ENCODE results near the gene CDC42BPG.

Gene CDC42BPG, protein sequence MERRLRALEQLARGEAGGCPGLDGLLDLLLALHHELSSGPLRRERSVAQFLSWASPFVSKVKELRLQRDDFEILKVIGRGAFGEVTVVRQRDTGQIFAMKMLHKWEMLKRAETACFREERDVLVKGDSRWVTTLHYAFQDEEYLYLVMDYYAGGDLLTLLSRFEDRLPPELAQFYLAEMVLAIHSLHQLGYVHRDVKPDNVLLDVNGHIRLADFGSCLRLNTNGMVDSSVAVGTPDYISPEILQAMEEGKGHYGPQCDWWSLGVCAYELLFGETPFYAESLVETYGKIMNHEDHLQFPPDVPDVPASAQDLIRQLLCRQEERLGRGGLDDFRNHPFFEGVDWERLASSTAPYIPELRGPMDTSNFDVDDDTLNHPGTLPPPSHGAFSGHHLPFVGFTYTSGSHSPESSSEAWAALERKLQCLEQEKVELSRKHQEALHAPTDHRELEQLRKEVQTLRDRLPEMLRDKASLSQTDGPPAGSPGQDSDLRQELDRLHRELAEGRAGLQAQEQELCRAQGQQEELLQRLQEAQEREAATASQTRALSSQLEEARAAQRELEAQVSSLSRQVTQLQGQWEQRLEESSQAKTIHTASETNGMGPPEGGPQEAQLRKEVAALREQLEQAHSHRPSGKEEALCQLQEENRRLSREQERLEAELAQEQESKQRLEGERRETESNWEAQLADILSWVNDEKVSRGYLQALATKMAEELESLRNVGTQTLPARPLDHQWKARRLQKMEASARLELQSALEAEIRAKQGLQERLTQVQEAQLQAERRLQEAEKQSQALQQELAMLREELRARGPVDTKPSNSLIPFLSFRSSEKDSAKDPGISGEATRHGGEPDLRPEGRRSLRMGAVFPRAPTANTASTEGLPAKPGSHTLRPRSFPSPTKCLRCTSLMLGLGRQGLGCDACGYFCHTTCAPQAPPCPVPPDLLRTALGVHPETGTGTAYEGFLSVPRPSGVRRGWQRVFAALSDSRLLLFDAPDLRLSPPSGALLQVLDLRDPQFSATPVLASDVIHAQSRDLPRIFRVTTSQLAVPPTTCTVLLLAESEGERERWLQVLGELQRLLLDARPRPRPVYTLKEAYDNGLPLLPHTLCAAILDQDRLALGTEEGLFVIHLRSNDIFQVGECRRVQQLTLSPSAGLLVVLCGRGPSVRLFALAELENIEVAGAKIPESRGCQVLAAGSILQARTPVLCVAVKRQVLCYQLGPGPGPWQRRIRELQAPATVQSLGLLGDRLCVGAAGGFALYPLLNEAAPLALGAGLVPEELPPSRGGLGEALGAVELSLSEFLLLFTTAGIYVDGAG (N-terminal part only)

DNA sequence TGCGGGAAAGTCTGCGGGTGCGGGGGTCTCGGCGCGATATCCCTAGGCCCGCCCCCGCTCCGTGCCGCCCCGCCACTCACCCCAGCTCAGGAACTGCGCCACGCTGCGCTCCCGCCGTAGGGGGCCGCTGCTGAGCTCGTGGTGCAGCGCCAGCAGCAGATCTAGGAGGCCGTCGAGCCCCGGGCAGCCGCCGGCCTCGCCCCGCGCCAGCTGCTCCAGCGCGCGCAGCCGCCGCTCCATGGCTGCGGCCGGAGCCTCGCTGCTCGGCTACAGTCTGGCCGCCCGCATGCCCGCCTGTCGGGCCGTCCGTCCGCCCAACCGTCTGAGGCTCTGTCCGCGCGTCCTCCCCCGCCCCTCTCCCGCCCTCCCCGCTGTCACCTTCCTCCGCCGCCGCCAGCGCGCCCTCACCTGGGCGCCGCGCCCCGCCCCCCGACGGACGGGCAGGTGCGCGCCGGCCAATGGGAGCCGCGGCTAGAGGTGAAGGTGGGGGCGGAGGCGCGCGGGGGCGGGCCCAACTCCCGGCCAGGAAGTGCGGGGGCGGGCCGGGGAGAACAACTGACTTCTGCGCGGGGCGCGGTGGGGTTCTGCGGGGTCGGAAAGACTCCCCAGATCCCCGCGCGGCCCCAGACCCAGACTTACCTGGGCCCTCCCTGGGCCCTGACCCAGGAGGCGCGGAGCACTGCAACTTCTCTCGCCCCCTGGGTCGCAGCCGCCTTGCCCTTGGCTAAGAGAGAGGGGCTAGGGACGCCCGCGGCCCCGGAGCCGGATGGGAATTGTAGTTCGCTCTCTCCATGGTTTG, at the start of gene CDC42BPG:
Gene CDC42BPG, minus strand, starts transcription at position 324 of the 799 bp plus-strand sequence. Its CDS starts 84 bp downstream, at position 240.
- TF ChIP-seq GATA2 (IDR thresholded peaks at IDR 0.05; ENCODE audit: low read depth, low read length): no peak
- no peak for TF ChIP-seq GATA3 (IDR thresholded peaks at IDR 0.05; ENCODE audit: low read depth, low read length)

DNA sequence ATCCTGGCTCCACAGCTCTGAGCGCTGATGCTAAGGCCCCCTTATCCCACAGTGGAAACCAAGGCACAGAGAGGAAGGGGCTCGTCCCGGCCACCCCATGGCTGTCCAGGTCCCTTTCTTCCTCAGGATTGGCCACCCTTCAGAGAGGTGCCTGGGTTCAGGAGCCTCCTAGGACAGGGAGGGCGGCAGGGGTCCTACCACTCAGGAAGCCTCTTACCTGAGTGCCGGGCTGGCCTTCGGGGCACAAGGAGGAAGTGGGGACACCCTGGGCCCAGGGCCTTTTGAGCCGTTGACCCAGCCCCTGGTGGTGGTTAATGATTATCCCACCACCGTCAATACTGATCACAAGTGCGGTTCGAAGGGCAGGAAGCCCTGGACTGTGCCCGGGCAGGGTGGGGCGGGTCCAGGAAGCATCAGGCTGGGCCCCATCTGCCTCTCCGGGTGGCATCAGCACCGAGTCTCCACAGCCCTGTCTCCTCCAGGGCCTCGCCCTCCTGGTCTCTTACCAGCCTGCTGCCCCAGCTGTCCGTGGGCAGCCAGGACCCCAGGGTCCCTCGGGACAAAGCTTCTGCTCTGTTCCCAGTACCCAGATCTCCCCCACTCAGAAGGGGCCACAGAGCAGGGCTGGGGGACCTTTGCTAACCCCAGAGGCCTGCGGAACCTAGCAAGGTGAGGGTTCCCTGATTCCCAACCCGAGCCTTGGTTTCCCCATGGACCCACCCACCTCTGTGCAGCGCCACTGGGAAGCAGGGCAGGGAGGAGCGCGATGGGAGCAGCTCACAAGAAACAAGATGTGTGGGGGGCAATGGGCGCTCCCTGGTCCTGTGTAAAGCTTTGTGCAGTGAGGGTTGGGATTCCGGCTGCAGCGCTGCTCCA, 49.0 kb upstream of the CDC42BPG start:
- no peak for TF ChIP-seq GATA3 (IDR thresholded peaks at IDR 0.05; ENCODE audit: low read depth, low read length)
- TF ChIP-seq GATA2 (IDR thresholded peaks at IDR 0.05; ENCODE audit: low read depth, low read length): no peak

DNA sequence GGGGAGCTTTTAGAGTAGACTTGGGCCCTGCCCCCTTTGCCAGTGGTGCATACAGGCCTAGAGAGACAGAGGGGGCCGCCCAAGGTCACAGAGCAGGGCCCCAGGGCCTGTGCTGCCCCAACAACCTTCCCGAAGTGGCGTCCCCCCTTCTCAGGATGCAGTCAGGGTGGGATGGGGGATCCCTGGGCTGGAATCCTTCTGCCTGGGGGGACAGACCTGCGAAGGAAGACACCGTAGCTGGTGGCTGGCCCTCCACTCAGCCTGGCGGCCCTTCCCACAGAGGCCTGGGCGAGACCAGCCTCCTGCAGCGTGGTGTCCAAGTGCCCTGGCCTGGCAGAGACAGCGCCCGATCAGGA, 48.4 kb upstream of the CDC42BPG start:
- TF ChIP-seq GATA3 (IDR thresholded peaks at IDR 0.05; ENCODE audit: low read depth, low read length) (no peak), GATA2 (IDR thresholded peaks at IDR 0.05; ENCODE audit: low read depth, low read length) (no peak)

DNA sequence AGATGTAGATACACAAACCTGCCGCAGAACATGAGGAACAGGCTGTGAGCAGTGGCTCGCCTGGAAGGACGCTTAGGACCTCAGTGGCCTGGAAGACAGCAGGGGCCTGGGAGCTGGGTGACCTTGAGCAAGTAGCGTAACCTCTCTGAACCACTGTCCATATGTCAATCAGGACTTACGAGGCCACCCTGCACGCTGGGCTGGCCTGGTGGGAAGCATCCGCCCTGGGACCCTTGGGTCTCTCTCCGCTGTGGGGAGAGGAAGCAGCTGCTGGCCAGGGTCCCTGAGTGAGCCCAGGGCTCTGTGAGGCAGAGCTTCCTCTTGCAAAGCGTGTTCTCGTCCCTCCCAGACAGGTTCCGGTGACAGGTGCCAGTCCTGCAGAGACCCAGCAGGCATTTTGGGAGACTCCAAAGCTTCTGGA, 48.0 kb upstream of the CDC42BPG start:
- TF ChIP-seq GATA3 (IDR thresholded peaks at IDR 0.05; ENCODE audit: low read depth, low read length) (no peak), GATA2 (IDR thresholded peaks at IDR 0.05; ENCODE audit: low read depth, low read length) (no peak)

DNA sequence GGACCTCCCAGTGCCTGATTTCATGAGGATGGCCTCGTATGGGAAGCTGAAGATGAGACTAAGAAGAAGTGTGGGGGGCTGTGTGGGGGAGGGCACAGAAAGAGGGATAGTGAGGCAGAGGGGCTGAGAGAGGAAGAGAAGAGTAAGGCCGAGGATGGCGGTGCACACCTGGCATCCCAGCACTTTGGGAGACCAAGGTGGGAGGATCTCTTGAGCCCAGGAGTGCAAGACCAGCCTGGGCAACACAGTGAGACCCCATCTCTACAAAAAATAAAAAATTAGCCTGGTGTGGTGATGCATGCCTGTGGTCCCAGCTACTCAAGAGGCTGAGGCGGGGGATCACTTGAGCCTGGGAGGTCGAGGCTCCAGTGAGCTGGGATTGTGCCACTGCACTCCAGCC, 47.4 kb upstream of the CDC42BPG start:
- no peak for TF ChIP-seq GATA2 (IDR thresholded peaks at IDR 0.05; ENCODE audit: low read depth, low read length)
- TF ChIP-seq GATA3 (IDR thresholded peaks at IDR 0.05; ENCODE audit: low read depth, low read length): no peak

DNA sequence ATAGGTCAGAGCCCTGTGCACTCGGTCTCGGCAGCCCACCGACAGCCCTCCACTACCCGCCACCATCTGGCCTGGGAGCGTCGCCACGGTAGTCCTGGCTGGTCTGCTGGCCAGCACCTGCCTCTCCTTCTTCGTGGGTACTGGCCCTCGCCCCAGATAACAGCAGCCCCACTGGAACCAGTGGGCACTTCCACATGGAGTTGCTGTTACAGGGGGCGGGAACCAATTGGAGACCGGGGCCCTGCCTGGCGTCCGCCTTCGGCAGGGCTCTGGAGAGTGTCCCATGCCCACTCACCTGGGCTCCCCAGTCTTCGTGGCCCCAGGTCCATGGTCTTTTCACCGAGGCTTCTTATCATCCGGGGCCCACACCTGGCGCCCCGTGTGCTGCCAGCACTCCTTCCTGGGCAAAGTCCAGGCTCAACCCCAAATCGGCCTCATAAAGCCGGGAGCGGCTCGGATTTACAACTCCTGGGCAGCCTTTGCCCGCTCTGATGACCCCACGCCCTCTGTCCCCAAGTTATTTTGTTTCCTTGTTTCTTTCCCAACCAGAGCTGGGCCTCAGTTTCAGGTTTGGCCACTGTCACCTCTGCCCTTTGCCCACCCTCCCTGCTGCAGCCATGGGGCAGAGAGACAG, 46.9 kb upstream of the CDC42BPG start:
- TF ChIP-seq GATA2 (IDR thresholded peaks at IDR 0.05; ENCODE audit: low read depth, low read length): no peak
- no peak for TF ChIP-seq GATA3 (IDR thresholded peaks at IDR 0.05; ENCODE audit: low read depth, low read length)

DNA sequence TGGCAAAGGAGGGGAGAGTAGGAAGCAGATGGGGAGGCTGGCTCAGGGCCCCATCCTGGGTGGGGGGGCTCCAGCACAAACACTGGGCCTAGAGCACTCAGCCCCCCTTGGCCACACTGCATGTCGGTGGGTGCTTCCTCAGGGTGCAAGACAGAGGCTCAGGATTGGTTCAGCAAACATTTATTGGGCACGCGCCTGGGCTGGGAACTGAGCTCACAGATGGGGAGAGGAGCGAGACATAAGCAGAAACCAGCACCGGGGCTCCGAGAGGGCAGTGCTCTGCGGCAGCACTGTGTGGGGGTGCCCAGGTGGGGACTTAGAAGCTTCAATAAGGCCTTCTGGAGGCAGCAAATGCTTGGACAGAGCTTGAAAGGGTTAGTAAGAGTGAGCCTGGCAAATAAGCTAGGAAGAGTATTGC, 46.1 kb upstream of the CDC42BPG start:
- TF ChIP-seq GATA2 (IDR thresholded peaks at IDR 0.05; ENCODE audit: low read depth, low read length): no peak

DNA sequence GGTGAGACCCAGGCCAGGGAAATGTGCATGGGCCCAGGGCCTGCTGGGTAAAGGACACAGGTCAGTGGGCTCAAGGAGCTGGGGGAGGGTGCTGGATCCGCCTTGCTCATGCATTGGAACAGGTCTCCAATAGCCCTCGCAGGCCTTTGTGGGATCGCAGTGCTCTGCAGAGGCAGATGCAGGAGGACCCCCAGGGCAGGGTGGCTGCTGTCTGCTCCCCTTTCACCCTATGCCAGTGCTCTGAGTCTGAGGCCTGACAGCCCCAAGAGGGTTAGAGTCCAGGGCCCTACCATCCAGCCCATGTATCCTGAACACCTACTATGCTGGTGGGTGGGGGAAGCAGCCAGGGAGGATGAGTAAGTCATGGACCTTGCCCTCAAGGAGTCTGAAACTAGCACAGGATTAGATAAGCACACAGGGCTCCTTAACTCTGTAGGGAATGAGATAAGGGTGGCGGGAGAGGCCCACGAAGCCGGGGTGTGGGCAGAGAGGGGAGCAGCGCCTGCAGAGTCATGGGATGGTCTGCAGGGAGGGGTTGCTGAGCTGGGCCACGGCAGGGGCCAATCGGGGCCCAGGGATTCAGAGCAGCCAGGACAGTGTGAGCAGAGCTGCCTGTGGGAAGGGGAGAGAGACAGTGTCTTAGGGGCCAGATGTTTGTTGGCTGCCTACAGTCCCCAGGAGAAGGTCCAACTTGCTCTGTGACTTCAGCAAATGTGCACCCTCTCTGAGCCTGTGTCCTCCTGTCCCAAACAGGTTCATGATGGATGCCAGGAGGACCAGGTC, 44.5 kb upstream of the CDC42BPG start:
- TF ChIP-seq GATA3 (IDR thresholded peaks at IDR 0.05; ENCODE audit: low read depth, low read length) (no peak), GATA2 (IDR thresholded peaks at IDR 0.05; ENCODE audit: low read depth, low read length) (no peak)

DNA sequence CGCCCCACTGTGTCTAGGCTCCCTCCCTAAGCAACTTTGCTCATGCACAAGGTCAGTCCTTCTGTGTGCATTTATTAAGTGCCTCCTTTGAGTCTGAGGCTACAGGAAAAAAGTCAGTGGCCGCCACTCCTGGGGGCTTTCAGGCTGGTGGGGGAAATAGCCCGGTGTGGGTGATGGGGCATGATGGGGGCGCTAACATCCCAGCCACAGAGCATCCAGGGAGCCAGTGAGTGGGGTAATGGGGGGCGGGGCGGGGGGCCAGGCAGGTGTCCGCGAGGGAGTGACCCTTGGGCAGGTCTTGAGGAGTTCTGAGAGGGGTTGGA, 43.9 kb upstream of the CDC42BPG start:
- TF ChIP-seq GATA3 (IDR thresholded peaks at IDR 0.05; ENCODE audit: low read depth, low read length) (no peak), GATA2 (IDR thresholded peaks at IDR 0.05; ENCODE audit: low read depth, low read length) (no peak)

DNA sequence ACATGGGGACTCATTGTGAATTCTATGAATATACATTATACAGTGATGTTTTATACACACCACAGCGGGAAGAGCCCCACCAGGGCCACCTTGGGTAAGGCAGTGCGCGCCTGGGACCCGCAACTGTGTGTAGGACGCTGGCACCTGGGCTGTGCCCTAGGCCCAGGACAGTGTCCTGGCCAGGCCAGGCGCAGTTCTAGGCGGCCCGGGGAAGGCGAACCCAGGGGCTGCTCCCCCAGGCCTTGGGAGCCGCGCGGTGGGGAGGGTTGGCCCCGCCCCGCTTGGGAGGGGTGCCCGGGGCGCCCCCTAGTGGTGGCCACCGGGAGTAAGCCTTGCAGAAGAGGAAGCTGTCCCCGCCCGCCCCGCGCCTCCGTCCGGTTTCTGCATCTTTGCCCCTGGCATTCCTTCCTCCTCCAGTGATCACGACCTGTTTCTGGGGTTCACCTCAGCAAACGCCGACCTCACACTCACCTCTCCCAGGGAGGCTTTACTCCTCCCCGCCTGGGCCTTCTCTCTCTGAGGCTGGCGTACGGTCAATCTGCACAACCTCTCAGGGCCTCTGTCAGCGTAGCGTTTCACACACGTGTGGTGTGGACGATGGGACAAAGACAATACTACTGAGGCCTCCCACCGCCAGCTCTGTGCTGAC, 43.4 kb upstream of the CDC42BPG start:
- TF ChIP-seq GATA3 (IDR thresholded peaks at IDR 0.05; ENCODE audit: low read depth, low read length) (no peak), GATA2 (IDR thresholded peaks at IDR 0.05; ENCODE audit: low read depth, low read length) (no peak)

DNA sequence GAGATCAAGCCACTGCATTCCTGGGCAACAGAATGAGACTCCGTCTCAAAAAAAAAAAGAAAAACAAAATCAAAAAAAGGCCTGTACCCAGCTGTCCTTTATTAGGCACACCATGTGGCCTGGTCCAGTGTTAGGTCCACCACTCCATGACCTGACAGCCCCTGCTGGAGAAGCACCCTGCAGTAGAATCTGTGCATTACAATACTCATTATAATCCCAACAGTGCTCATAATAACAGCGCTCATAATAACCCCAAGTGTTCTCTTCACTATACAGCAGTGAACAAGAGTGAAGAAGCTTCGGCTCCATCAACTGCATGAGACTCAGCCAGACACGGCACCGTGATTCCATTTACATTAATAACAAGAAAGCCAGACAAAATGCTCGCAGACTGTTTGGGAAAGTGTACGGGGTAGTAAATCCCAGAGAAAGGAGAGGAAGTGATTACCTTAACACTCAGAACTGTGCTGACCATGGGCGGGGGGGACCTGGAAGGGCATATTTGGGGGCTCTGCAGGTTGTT, 42.8 kb upstream of the CDC42BPG start:
- no peak for TF ChIP-seq GATA2 (IDR thresholded peaks at IDR 0.05; ENCODE audit: low read depth, low read length)
- TF ChIP-seq GATA3 (IDR thresholded peaks at IDR 0.05; ENCODE audit: low read depth, low read length): no peak

Data from SH-SY5Y (cell line).